ENCODE data around the gene SLC5A3.

Gene SLC5A3

DNA sequence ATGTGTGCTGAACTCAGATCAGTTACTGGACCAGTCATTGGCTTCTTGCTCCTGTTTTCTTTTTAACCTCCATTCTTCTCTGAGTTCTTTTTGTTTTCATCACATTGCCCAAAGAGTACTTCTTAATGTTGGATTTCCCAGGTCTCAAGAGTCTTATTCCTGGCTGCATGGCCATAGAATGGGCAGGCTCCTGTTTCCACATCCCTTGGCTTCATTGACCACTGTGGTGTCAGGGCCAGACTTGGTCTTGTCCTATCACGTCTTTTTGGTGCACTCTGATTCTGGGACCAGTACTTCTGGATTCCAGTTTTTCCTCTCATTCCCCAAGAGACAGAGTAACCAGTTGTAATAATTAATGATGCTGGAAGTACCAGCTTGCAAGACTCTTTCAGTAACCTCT, 41.8 kb downstream of the SLC5A3 start:
- no peaks in the 10 kb centered on the region for H3K36me3 ChIP-seq (ENCODE audit: insufficient read depth, low read length)
- TF ChIP-seq FOXP2 (optimal IDR thresholded peaks at IDR 0.05; ENCODE audit: control extremely low read depth, extremely low read length, insufficient read depth) (no peak), POLR2AphosphoS5 (IDR thresholded peaks at IDR 0.05; ENCODE audit: borderline replicate concordance, low read depth, low read length) (no peak)

GRCh38 chr21:34116569-34116968, 43.2 kb downstream of the SLC5A3 start:
- no peak for TF ChIP-seq POLR2AphosphoS5 (IDR thresholded peaks at IDR 0.05; ENCODE audit: borderline replicate concordance, low read depth, low read length)
- TF ChIP-seq EZH2 (IDR thresholded peaks at IDR 0.05), result no peak
- TF ChIP-seq FOXP2 (optimal IDR thresholded peaks at IDR 0.05; ENCODE audit: control extremely low read depth, extremely low read length, insufficient read depth), result no peak
- H3K9ac ChIP-seq (ENCODE audit: insufficient read length), result no peak overlapping the region

More for the DNA sequence above, 41.8 kb downstream of the SLC5A3 start:
- Histone ChIP-seq H3K9ac (ENCODE audit: insufficient read length) (no peak overlapping the region), H3K9me3 (ENCODE audit: low read depth, low read length) (no peaks in the 10 kb centered on the region), H3K4me3 (no peak overlapping the region), H3K27ac (no peak overlapping the region)
- no peak for DNase-seq (ENCODE audit: low read depth, low spot score)

GRCh38 chr21:34120867-34121266, 47.5 kb downstream of the SLC5A3 start:
- H3K36me3 ChIP-seq (ENCODE audit: insufficient read depth, low read length), result no peaks in the 10 kb centered on the region
- no peak overlapping the region for H3K4me3 ChIP-seq
- TF ChIP-seq FOXP2 (optimal IDR thresholded peaks at IDR 0.05; ENCODE audit: control extremely low read depth, extremely low read length, insufficient read depth) (no peak), POLR2AphosphoS5 (IDR thresholded peaks at IDR 0.05; ENCODE audit: borderline replicate concordance, low read depth, low read length) (no peak), EZH2 (IDR thresholded peaks at IDR 0.05) (no peak)
- H3K9me3 ChIP-seq (ENCODE audit: low read depth, low read length), result no peaks in the 10 kb centered on the region
- no peak overlapping the region for H3K27ac ChIP-seq
- no peak overlapping the region for H3K9ac ChIP-seq (ENCODE audit: insufficient read length)
- no peak for DNase-seq (ENCODE audit: low read depth, low spot score)

More at GRCh38 chr21:34116569-34116968, 43.2 kb downstream of the SLC5A3 start:
- no peaks in the 10 kb centered on the region for H3K36me3 ChIP-seq (ENCODE audit: insufficient read depth, low read length)
- no peaks in the 10 kb centered on the region for H3K9me3 ChIP-seq (ENCODE audit: low read depth, low read length)
- no peak for DNase-seq (ENCODE audit: low read depth, low spot score)
- no peak overlapping the region for H3K27ac ChIP-seq
- no peak overlapping the region for H3K4me3 ChIP-seq

DNA sequence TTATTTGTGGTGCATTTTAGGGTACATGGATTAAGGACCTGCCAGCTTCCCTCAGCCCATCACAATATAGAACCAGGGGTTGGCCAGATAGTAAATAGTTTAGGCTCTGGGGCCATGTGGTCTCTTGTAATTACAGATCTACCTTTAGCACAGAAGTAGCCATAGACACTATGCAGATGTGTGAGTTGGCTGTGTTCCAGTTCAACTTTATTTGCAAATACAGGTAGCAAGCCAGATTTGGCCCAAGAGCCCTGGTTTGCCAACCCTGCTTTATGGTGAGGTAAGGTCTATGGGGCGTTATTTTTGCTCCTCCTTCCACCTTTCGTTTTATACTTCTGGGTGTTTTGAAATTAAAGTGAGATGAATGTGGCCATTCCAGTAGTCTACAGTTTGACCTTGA, 48.7 kb downstream of the SLC5A3 start:
- H3K27ac ChIP-seq, result no peak overlapping the region
- H3K9ac ChIP-seq (ENCODE audit: insufficient read length), result no peak overlapping the region
- TF ChIP-seq POLR2AphosphoS5 (IDR thresholded peaks at IDR 0.05; ENCODE audit: borderline replicate concordance, low read depth, low read length), result no peak
- no peaks in the 10 kb centered on the region for H3K9me3 ChIP-seq (ENCODE audit: low read depth, low read length)
- H3K36me3 ChIP-seq (ENCODE audit: insufficient read depth, low read length), result peaks cover under 1% of the 10 kb centered on the region; the same call in 1 of the 2 replicates
- DNase-seq (ENCODE audit: low read depth, low spot score), result no peak
- no peak overlapping the region for H3K4me3 ChIP-seq

Measured in SK-N-MC (cell line).